ENCODE results near the gene PAPSS1.

PAPSS1 gene

GRCh38 chr4:107710493-107711459 lies 9.3 kb downstream of the PAPSS1 start:
- TF ChIP-seq GATA3 (IDR thresholded peaks at IDR 0.05; ENCODE audit: low read depth, low read length) (no peak), GATA2 (IDR thresholded peaks at IDR 0.05; ENCODE audit: low read depth, low read length) (no peak)

DNA sequence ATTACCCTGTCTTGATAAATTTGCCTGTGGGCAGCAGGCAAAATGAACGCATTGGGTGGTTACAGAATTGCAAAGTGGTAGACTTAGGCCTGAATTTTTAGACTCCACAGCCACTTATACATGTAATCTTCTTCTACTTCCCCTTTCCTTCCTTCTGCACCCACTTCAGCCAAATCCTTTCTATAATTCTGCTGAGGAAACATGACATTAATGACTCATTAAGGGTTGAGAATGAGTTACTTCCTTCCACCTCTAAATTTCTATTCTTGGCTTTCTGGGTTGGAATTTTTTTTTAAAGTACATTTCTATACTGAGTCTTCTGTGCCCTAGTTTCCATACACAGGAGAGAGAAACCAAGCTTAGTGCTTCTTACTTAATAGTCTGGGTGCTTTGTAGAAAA lies 10.1 kb downstream of the PAPSS1 start:
- TF ChIP-seq GATA2 (IDR thresholded peaks at IDR 0.05; ENCODE audit: low read depth, low read length) (no peak), GATA3 (IDR thresholded peaks at IDR 0.05; ENCODE audit: low read depth, low read length) (no peak)

DNA sequence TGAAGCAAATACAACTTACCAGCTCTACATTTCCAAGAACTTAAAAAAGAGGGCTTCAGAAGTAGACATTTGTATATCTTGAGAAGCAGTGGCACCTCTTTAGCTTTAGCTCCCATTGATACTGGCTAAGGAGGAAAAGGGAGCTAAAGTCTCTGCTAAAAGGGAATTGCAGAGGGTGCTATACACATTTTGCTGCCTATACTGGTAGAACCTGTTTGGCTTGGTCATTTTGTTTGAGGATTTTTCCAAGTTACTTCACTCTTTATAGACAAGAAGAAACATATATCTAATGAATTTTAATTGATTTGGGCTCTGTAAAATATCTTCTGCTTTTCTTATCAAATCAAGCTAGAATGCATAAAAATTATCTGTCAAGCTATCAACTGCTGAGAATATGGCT lies 11.8 kb downstream of the PAPSS1 start:
- TF ChIP-seq GATA3 (IDR thresholded peaks at IDR 0.05; ENCODE audit: low read depth, low read length) = no peak
- no peak for TF ChIP-seq GATA2 (IDR thresholded peaks at IDR 0.05; ENCODE audit: low read depth, low read length)

DNA sequence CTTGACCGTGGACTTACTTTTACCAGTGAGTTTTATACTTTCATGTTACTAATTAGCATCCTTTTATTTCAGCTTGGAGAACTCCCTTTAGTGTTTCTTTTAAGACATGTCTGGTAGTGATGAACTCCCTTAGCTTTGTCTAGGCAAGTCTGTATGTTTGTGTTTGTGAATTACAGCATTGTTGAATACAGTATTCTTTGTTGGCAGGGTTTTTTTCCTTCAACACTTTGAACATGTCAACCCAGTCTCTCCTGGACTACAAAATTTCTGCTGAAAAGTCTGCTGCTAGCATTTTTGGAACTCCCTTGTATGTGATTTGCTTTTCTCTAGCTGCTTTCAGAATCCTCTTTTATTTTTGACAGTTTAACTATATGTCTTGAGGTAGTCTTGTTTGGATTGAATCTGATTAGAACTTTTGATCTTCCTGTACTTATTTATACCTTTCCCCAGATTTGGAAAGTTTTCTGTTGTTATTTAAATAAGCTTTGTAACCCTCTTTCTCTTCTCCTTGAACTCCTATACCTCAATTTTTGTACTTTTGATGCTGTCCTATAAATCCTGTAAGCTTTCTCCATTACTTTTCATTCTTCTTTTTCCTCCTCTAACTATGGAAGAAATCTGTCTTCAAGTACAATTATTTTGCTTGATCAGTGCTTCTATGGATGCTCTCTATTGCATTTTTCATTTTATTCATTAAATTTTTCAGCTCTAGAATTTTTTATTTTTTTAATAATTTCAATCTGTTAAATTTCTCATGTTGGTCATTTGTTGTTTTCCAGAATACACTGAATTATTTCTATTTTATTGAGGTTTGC lies 14.1 kb downstream of the PAPSS1 start:
- TF ChIP-seq GATA2 (IDR thresholded peaks at IDR 0.05; ENCODE audit: low read depth, low read length) = no peak
- no peak for TF ChIP-seq GATA3 (IDR thresholded peaks at IDR 0.05; ENCODE audit: low read depth, low read length)

DNA sequence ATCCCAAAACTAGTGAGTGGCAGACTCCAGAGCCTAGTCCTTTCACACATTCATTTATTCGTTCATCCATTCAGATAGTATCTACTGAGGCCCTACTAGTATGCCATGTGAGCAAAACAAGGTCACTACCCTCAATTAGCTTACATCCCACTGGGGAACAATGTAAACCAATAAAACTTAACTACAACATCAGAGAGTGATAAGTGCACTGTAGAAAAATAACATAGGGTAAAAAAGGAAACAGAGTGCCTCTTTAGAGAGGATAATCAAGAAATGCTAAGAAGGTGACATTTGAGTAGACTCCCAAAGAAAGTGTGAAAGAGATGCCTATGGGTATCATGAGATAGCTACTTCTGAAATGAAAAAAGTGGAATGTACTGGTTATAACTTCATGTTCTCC lies 18.5 kb downstream of the PAPSS1 start:
- TF ChIP-seq GATA3 (IDR thresholded peaks at IDR 0.05; ENCODE audit: low read depth, low read length) = no peak
- no peak for TF ChIP-seq GATA2 (IDR thresholded peaks at IDR 0.05; ENCODE audit: low read depth, low read length)

DNA sequence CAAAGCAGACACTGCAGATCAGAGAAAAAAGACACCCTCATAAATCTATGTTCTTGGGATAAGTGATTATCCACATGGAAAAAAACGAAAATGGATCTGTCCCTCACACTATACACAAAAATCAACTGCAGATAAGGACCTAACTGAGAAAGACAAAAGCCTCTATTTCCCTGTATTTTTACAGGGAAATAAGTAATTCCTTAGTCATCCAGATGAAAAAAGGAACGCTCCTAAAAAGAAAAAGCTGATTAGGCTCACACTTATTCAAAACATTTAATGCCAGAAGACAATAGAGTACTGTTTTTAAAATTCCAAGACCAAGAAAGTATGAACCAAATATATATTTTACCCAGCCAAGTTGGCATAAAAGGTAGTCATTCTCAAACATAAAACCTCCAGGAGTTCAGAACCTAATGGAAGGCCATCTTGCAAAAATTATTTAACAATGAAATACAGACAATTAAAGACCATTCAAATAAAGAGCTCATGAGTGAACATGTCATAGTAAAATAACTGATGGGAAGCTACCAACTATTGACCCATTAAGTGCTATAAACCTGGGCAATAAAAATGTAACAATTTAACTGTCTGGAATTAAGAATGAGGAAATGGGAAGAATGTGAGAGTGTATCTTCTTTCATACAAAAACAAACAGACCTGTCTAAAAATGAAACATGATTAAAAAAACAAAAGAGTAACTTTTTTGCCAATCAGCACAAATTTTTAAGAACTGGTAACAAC lies 20.4 kb downstream of the PAPSS1 start:
- TF ChIP-seq GATA3 (IDR thresholded peaks at IDR 0.05; ENCODE audit: low read depth, low read length) = no peak
- TF ChIP-seq GATA2 (IDR thresholded peaks at IDR 0.05; ENCODE audit: low read depth, low read length) = no peak

- TF ChIP-seq GATA3 (IDR thresholded peaks at IDR 0.05; ENCODE audit: low read depth, low read length) (no peak), GATA2 (IDR thresholded peaks at IDR 0.05; ENCODE audit: low read depth, low read length) (no peak)
Measured at GRCh38 chr4:107693132-107693531, 26.9 kb downstream of the PAPSS1 start.

DNA sequence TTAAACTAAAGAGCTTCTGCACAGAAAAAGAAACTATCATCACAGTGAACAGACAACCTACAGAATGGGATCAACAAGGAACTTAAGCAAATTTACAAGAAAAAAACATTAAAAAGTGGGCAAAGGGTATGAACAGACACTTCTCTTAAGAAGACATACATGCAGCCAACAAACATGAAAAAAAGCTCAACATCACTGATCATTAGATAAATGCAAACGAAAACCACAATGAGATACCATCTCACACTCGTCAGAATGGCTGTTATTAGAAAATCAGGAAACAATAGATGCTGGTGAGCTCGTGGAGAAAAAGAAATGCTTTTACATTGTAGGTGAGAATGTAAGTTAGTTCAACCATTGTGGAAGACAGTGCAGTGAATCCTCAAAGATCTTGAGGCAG lies 27.8 kb downstream of the PAPSS1 start:
- TF ChIP-seq GATA3 (IDR thresholded peaks at IDR 0.05; ENCODE audit: low read depth, low read length) = no peak
- TF ChIP-seq GATA2 (IDR thresholded peaks at IDR 0.05; ENCODE audit: low read depth, low read length) = no peak

DNA sequence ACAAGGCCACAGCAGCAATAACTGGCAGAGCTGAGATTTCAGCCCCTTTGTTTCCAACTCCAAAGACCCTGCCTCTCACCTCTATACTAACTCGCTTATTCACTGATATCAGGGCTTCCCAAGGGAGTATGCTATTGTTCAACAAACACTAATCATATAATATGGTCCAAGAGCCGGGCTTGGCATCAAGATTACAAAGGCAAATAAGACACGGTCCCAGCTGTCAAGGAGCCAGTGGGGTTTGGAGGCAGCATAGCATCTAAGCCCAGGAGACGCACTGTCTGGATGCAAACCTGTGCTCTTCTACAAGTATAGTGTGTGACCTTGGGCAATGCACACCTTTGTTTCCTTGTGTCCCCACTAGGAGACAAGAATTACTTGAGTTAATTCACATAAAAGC lies 28.7 kb downstream of the PAPSS1 start:
- TF ChIP-seq GATA3 (IDR thresholded peaks at IDR 0.05; ENCODE audit: low read depth, low read length) (no peak), GATA2 (IDR thresholded peaks at IDR 0.05; ENCODE audit: low read depth, low read length) (no peak)

DNA sequence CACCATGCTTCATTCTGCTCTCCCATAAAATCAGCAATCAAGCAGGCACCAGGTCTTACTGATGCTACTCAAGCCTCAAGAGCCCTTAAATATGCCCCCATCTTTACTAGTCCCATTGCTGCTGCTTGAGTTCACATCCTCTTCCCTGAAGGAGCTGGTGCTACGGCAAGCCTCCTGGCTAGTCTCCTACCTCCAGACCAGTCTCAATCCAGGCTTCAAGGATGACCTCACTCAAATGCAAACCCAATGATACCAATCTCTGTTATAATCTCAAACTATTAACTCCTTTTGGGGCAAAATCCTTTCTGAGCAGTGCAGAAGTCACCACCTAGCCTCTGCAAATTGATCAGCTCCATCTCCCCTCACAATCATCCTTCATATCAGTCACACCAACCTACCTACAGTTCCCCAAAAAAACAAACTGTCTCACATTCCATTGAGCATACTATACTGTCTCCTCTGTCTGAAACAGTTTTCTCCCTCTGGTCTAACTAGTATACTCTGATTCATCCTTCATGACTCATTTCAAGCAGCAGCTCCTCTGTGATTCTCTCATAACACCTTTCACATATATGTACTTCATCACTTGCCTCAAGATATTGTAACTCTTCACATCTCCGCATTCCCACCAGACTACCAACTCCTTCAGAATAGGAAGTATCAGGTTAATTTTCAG lies 30.0 kb downstream of the PAPSS1 start:
- no peak for TF ChIP-seq GATA2 (IDR thresholded peaks at IDR 0.05; ENCODE audit: low read depth, low read length)
- no peak for TF ChIP-seq GATA3 (IDR thresholded peaks at IDR 0.05; ENCODE audit: low read depth, low read length)

DNA sequence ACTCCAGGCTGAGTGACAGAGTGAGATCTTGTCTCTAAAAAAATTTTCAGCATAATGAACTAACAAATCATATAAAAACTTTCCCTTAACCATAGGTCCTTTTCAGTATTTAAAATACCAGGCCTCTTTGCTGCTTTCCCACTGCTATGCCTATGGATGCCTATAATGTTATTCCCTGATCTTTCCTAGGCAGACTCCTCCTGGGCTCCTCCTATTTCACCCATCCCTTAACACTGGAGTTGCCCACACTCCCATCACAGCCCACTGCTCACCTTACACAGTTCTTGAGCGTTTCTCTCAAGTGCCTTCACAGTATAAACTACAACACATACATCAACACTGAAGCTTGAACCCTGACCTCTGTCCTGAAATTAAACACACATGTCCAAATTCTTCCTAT lies 31.6 kb downstream of the PAPSS1 start:
- no peak for TF ChIP-seq GATA2 (IDR thresholded peaks at IDR 0.05; ENCODE audit: low read depth, low read length)

DNA sequence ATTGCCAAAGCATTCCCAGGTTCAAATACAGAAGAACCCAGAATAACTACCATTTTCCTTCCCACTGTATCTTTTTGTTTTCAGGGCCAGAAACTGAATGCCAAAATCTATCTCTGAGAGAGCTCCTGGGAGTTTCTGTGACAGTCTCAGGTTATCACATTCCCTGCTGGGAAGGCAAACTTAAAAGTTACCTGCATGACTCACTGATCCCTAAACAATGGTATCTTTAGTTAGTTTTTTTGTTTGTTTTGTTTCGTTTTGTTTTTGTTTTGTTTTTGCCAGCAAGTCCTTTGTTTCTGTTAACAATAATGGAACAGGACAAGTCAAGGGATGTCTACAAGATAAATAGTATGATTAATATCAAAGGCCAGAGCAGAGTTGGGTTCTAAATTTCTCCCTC lies 34.3 kb downstream of the PAPSS1 start:
- no peak for TF ChIP-seq GATA3 (IDR thresholded peaks at IDR 0.05; ENCODE audit: low read depth, low read length)
- no peak for TF ChIP-seq GATA2 (IDR thresholded peaks at IDR 0.05; ENCODE audit: low read depth, low read length)

DNA sequence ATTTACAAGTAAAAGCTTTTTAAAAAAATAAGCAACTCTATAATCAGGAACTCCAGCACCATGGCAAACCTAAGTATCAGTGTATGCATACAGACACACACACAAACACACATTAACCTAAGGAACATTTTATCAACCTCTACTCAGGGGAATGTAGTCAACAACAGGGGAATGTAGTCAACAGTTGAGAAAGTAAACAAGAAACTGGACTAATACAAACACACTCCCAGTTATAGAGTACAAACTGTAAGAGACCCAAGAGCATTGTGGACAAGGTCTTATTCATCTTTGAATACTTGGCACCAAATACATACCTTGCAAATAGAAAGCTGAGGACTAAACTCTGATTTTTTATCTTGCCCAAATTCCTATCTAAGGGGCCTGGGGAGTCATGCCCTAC lies 36.2 kb downstream of the PAPSS1 start:
- no peak for TF ChIP-seq GATA2 (IDR thresholded peaks at IDR 0.05; ENCODE audit: low read depth, low read length)
- no peak for TF ChIP-seq GATA3 (IDR thresholded peaks at IDR 0.05; ENCODE audit: low read depth, low read length)

DNA sequence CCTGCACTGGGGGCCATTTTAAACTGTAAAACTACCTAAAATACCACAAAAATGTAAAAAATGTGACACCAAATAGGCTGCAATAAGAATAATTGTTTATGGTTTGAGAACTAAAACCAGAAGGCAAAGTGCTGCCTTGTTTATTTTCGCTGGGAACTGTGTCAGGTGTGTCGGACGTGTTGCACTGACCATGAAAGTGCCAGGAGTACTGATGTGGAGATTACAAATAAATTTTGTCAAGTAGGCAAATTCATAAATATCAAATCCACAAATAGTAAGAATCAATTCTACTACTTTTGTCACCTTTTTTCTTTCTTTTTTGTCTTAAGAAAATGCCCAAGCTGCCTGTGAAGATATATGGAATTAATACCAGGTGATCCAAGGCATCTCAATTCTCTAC lies 37.7 kb downstream of the PAPSS1 start:
- TF ChIP-seq GATA2 (IDR thresholded peaks at IDR 0.05; ENCODE audit: low read depth, low read length) (no peak), GATA3 (IDR thresholded peaks at IDR 0.05; ENCODE audit: low read depth, low read length) (no peak)
